GM23338 (cell line): ENCODE results near the gene TBCEL. TPM values are rescaled to one million over a fixed set of nuclear protein-coding genes. Genes with fewer than 3 reads are reported as not detected.

Experiments
- ATAC-seq: fragments of 200-7000 bp; cut with Tn5 transposase; 3 replicates; pipeline ENCODE4 v1.9.1; 2020
- DNase-seq: peaks from one replicate; pipeline ENCODE4 v3.0.0-alpha.2; 2015; ENCODE audit warnings: low spot score
- H2AFZ ChIP-seq: fragments of 200-600 bp; sonication (generic); 2 replicates; pipeline ENCODE4 v1.8.0; 2016; ENCODE audit warnings: antibody characterized with exemption, mild to moderate bottlenecking, moderate library complexity
- H3F3A ChIP-seq: fragments of 200-600 bp; sonication (generic); replicated peaks from 2 replicates; pipeline ENCODE4 v1.8.0; 2017; ENCODE audit warnings: antibody characterized with exemption, mixed run types, low read depth
- H3K27ac ChIP-seq: fragments of 200-600 bp; sonication (generic); 2 replicates; pipeline ENCODE4 v1.6.1; 2016; ENCODE audit warnings: low read depth
- H3K27me3 ChIP-seq: fragments of 200-600 bp; sonication (generic); 2 replicates; pipeline ENCODE4 v1.8.0; 2016; ENCODE audit warnings: mild to moderate bottlenecking, mixed run types, moderate library complexity; ENCODE audit not compliant: insufficient read depth
- H3K36me3 ChIP-seq: fragments of 200-600 bp; sonication (generic); 2 replicates; pipeline ENCODE4 v1.8.0; 2016; ENCODE audit warnings: mild to moderate bottlenecking; ENCODE audit not compliant: insufficient read depth
- H3K4me1 ChIP-seq: fragments of 200-600 bp; sonication (generic); 2 replicates; pipeline ENCODE4 v1.8.0; 2016; ENCODE audit warnings: mild to moderate bottlenecking, moderate library complexity; ENCODE audit not compliant: insufficient read depth
- H3K4me2 ChIP-seq: fragments of 200-600 bp; sonication (generic); 2 replicates; pipeline ENCODE4 v1.7.1; 2017; ENCODE audit warnings: mixed run types
- H3K4me3 ChIP-seq: fragments of 200-600 bp; sonication (generic); 2 replicates; pipeline ENCODE4 v1.6.1; 2016; ENCODE audit warnings: mixed run types
- H3K79me2 ChIP-seq: fragments of 200-600 bp; sonication (generic); replicated peaks from 2 replicates; pipeline ENCODE4 v1.8.0; 2017; ENCODE audit warnings: mild to moderate bottlenecking; ENCODE audit not compliant: insufficient read depth
- H3K9me2 ChIP-seq: fragments of 200-600 bp; sonication (generic); 2 replicates; pipeline ENCODE4 v1.8.0; 2017; ENCODE audit not compliant: insufficient read depth
- H4K20me1 ChIP-seq: fragments of 200-600 bp; sonication (generic); replicated peaks from 2 replicates; pipeline ENCODE4 v1.8.0; 2017; ENCODE audit warnings: mild to moderate bottlenecking; ENCODE audit not compliant: insufficient read depth
- H3K27ac Mint-ChIP-seq: 2 replicates; pipeline ENCODE4 v1.8.0; 2020; ENCODE audit warnings: inconsistent platforms, mild to moderate bottlenecking, moderate library complexity, mixed read lengths
- H3K27me3 Mint-ChIP-seq: 3 replicates; pipeline ENCODE4 v1.8.0; 2022; ENCODE audit warnings: low read depth, mild to moderate bottlenecking, moderate library complexity, mixed read lengths, inconsistent platforms; ENCODE audit not compliant: insufficient read depth, poor library complexity
- H3K36me3 Mint-ChIP-seq: 3 replicates; pipeline ENCODE4 v1.8.0; 2021; ENCODE audit warnings: low read depth, mild to moderate bottlenecking, inconsistent platforms, moderate library complexity, mixed read lengths
- H3K4me1 Mint-ChIP-seq: 3 replicates; pipeline ENCODE4 v1.8.0; 2020; ENCODE audit warnings: mild to moderate bottlenecking, inconsistent platforms, mixed read lengths
- H3K4me3 Mint-ChIP-seq: 3 replicates; pipeline ENCODE4 v1.8.0; 2021; ENCODE audit warnings: moderate library complexity, mild to moderate bottlenecking, inconsistent platforms, mixed read lengths
- H3K9me3 Mint-ChIP-seq: 3 replicates; pipeline ENCODE4 v1.8.0; 2020; ENCODE audit warnings: moderate library complexity, mild to moderate bottlenecking, inconsistent platforms, mixed read lengths
- CREB1 ChIP-seq: fragments of 250-450 bp; sonication (Bioruptor Pico); IDR thresholded peaks from 2 replicates; pipeline ENCODE4 v1.5.0; 2020; ENCODE audit warnings: low read depth, mild to moderate bottlenecking, moderate library complexity
- ETS1 ChIP-seq: IDR thresholded peaks from 2 replicates; pipeline ENCODE4 v1.6.1; 2016; ENCODE audit warnings: antibody characterized with exemption
- EZH2phosphoT487 ChIP-seq: fragments of 200-600 bp; sonication (generic); IDR thresholded peaks from one replicate; pipeline ENCODE4 v1.8.1; 2018; ENCODE audit warnings: antibody characterized with exemption; ENCODE audit not compliant: unreplicated experiment
- polyA plus RNA-seq: library from polyadenylated mRNA; unstranded; fragments of >200 nt; fragmentation: Nextera tagmentation; extraction: Ambion mirVana; gene quantifications from 2 replicates; pipeline ENCODE4 v1.2.1, GENCODE V29; 2016
- total RNA-seq: library from RNA; depleted of rRNA; stranded (reverse); fragments of >200 nt; shearing (Covaris generic); gene quantifications from 2 replicates; pipeline ENCODE4 v1.2.3, GENCODE V29; 2014
- TF ChIP-seq, protein P1 (sequence below), 2 experiments: fragments of 200-600 bp in 1 of 2; sonication (generic) in 1 of 2; conservative IDR thresholded peaks; 2 replicates each; pipeline versions ENCODE4 v1.5.1 to v1.6.1; 2016 to 2017; ENCODE audit warnings: antibody characterized with exemption in 2 of 2, low read depth in 2 of 2, mild to moderate bottlenecking in 2 of 2, moderate library complexity in 1 of 2
- TF ChIP-seq, protein P2 (sequence below): fragments of 250-450 bp; sonication (Bioruptor Pico); IDR thresholded peaks from 2 replicates; pipeline ENCODE4 v1.5.0; 2020; ENCODE audit warnings: mild to moderate bottlenecking, moderate library complexity

Gene TBCEL
- total and polyA plus RNA-seq, 2 experiments from 2014 or later, result 5.4 to 16.2 TPM

DNA sequence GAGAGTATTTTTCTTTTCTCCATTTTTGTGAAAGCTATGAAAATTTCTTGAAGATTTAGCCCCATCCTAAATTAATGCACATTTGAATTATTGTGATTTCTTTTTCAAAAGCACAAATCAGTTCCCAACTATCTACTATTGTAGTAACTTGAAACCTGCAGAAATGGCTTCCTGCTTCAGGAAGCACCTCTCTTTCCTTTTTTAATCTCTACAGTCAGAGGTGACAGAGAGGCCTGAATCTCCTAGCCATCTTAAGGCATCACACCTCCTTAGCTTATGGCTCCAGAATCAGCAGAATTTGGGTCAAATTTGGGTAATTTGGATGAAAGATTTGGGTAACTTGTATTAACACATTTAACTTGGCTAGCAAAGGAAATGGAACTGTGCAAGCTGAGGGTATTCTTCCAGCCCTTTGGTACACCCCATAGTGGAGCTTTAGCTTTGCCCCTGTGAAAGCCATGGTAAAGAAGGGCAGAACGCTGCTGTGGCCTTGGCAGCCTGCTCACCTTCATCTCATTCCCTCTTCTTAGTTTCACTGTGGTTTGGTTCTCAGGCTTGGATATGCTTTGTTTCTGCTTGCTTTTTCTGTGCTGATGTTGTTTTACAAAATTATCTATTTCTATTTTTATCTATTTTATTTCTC, 16.2 kb downstream of the TBCEL start:
- peak; percentile 46 for DNase-seq
- Histone ChIP-seq H3K4me2 (peak overlapping the region; percentile 55), H3K4me1 (peaks cover 42% of the 10 kb centered on the region), H4K20me1 (no peaks in the 10 kb centered on the region), H3K9me2 (no peaks in the 10 kb centered on the region), H3K27ac (peak overlapping the region; percentile 51), H3K36me3 (no peaks in the 10 kb centered on the region), H3K79me2 (peaks cover 70% of the 10 kb centered on the region), H3K4me3 (peak overlapping the region; percentile 14; the same call in 1 of the 2 replicates), H3F3A (no peaks in the 10 kb centered on the region), H3K27me3 (no peaks in the 10 kb centered on the region), H2AFZ (no peak overlapping the region)
- Mint-ChIP-seq H3K4me3 (no peak overlapping the region), H3K36me3 (no peaks in the 10 kb centered on the region), H3K27me3 (no peaks in the 10 kb centered on the region), H3K4me1 (peaks cover 73% of the 10 kb centered on the region), H3K9me3 (no peaks in the 10 kb centered on the region), H3K27ac (peak overlapping the region; percentile 83)
- peak; percentile 58 for ATAC-seq
- TF ChIP-seq ETS1 (no peak), CREB1 (CRISPR knock-in tag) (no peak)
- TF ChIP-seq, protein P1, sequence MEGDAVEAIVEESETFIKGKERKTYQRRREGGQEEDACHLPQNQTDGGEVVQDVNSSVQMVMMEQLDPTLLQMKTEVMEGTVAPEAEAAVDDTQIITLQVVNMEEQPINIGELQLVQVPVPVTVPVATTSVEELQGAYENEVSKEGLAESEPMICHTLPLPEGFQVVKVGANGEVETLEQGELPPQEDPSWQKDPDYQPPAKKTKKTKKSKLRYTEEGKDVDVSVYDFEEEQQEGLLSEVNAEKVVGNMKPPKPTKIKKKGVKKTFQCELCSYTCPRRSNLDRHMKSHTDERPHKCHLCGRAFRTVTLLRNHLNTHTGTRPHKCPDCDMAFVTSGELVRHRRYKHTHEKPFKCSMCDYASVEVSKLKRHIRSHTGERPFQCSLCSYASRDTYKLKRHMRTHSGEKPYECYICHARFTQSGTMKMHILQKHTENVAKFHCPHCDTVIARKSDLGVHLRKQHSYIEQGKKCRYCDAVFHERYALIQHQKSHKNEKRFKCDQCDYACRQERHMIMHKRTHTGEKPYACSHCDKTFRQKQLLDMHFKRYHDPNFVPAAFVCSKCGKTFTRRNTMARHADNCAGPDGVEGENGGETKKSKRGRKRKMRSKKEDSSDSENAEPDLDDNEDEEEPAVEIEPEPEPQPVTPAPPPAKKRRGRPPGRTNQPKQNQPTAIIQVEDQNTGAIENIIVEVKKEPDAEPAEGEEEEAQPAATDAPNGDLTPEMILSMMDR (conservative IDR thresholded peaks at IDR 0.05; ENCODE audit: low read depth in 2 of 2), result no peak

DNA sequence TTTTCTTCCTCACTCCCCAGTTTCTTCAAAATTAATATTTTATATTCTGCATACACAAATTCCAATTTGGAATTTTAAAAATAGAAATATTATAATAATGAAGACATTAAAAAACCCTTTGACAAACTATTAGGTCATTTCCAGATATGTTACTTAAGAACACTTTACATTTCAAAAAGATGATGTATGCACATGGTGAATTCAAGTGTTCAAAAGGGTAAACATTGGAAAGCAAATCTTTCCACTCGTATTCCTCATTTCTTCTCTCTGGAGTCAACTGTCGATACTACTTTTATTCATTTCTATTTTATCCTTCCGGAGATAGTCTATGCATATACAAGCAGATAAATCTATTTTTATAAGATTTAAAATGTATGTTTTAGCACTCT, 16.7 kb downstream of the TBCEL start:
- Mint-ChIP-seq H3K9me3 (no peaks in the 10 kb centered on the region), H3K36me3 (no peaks in the 10 kb centered on the region), H3K4me1 (peaks cover 68% of the 10 kb centered on the region), H3K27ac (no peak overlapping the region), H3K4me3 (no peak overlapping the region), H3K27me3 (no peaks in the 10 kb centered on the region)
- ATAC-seq, result no peak
- no peak for DNase-seq
- H2AFZ ChIP-seq, result no peak overlapping the region
- H3K4me2 ChIP-seq, result peak overlapping the region; percentile 55; the same call in 1 of the 2 replicates
- no peaks in the 10 kb centered on the region for H3K36me3 ChIP-seq
- no peak for TF ChIP-seq CREB1 (CRISPR knock-in tag)
- TF ChIP-seq EZH2phosphoT487, result no peak
- TF ChIP-seq, protein P2, sequence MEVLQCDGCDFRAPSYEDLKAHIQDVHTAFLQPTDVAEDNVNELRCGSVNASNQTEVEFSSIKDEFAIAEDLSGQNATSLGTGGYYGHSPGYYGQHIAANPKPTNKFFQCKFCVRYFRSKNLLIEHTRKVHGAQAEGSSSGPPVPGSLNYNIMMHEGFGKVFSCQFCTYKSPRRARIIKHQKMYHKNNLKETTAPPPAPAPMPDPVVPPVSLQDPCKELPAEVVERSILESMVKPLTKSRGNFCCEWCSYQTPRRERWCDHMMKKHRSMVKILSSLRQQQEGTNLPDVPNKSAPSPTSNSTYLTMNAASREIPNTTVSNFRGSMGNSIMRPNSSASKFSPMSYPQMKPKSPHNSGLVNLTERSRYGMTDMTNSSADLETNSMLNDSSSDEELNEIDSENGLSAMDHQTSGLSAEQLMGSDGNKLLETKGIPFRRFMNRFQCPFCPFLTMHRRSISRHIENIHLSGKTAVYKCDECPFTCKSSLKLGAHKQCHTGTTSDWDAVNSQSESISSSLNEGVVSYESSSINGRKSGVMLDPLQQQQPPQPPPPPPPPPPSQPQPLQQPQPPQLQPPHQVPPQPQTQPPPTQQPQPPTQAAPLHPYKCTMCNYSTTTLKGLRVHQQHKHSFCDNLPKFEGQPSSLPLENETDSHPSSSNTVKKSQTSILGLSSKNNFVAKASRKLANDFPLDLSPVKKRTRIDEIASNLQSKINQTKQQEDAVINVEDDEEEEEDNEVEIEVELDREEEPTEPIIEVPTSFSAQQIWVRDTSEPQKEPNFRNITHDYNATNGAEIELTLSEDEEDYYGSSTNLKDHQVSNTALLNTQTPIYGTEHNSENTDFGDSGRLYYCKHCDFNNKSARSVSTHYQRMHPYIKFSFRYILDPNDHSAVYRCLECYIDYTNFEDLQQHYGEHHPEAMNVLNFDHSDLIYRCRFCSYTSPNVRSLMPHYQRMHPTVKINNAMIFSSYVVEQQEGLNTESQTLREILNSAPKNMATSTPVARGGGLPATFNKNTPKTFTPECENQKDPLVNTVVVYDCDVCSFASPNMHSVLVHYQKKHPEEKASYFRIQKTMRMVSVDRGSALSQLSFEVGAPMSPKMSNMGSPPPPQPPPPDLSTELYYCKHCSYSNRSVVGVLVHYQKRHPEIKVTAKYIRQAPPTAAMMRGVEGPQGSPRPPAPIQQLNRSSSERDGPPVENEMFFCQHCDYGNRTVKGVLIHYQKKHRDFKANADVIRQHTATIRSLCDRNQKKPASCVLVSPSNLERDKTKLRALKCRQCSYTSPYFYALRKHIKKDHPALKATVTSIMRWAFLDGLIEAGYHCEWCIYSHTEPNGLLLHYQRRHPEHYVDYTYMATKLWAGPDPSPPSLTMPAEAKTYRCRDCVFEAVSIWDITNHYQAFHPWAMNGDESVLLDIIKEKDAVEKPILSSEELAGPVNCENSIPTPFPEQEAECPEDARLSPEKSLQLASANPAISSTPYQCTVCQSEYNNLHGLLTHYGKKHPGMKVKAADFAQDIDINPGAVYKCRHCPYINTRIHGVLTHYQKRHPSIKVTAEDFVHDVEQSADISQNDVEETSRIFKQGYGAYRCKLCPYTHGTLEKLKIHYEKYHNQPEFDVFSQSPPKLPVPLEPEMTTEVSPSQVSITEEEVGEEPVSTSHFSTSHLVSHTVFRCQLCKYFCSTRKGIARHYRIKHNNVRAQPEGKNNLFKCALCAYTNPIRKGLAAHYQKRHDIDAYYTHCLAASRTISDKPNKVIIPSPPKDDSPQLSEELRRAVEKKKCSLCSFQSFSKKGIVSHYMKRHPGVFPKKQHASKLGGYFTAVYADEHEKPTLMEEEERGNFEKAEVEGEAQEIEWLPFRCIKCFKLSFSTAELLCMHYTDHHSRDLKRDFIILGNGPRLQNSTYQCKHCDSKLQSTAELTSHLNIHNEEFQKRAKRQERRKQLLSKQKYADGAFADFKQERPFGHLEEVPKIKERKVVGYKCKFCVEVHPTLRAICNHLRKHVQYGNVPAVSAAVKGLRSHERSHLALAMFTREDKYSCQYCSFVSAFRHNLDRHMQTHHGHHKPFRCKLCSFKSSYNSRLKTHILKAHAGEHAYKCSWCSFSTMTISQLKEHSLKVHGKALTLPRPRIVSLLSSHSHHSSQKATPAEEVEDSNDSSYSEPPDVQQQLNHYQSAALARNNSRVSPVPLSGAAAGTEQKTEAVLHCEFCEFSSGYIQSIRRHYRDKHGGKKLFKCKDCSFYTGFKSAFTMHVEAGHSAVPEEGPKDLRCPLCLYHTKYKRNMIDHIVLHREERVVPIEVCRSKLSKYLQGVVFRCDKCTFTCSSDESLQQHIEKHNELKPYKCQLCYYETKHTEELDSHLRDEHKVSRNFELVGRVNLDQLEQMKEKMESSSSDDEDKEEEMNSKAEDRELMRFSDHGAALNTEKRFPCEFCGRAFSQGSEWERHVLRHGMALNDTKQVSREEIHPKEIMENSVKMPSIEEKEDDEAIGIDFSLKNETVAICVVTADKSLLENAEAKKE (CRISPR knock-in tag), result no peak
- peaks cover 70% of the 10 kb centered on the region for H3K79me2 ChIP-seq
- H3K4me1 ChIP-seq, result peaks cover 42% of the 10 kb centered on the region
- no peaks in the 10 kb centered on the region for H3K9me2 ChIP-seq
- H3F3A ChIP-seq, result no peaks in the 10 kb centered on the region
- peak overlapping the region; percentile 51 for H3K27ac ChIP-seq
- no peaks in the 10 kb centered on the region for H4K20me1 ChIP-seq
- no peak overlapping the region for H3K4me3 ChIP-seq
- no peaks in the 10 kb centered on the region for H3K27me3 ChIP-seq
